ENCODE data around the gene DES. TPM values are rescaled to one million over a fixed set of nuclear protein-coding genes. Genes with fewer than 3 reads are reported as not detected.

The DES gene
- total and polyA plus RNA-seq, 2 of the 4 experiments (the other 2 are of a cell fraction): 4.3 to 4.9 TPM

GRCh38 chr2:219408204-219408603, 10.0 kb upstream of the DES start:
- 48% methylated on average over 5 of the region's 5 CpGs; no CpG with 5 or more reads in 1 of the 2 experiments for WGBS, 2 experiments (ENCODE audit: extremely low coverage in 2 of 2, insufficient read length in 1 of 2)
- H2BK120ac ChIP-seq (ENCODE audit: low read depth, low read length): peak overlapping the region; percentile 98

More at GRCh38 chr2:219408204-219408603, 10.0 kb upstream of the DES start:
- peak overlapping the region; percentile 88 for H3K18ac ChIP-seq (ENCODE audit: low read depth, low read length)
- no peak overlapping the region; the same call in 1 of the 2 replicates for H3K9ac ChIP-seq (ENCODE audit: low read depth, low read length)
- no peak overlapping the region for H3K56ac ChIP-seq (ENCODE audit: extremely low read depth, insufficient read depth, low read length)
- CTCF ChIA-PET: no interaction called here
- no peaks in the 10 kb centered on the region for H3K79me1 ChIP-seq (ENCODE audit: low read depth in 1 of 2, low read length in 2 of 2)
- H2BK5ac ChIP-seq (ENCODE audit: low read depth, low read length, poor library complexity, severe bottlenecking): peak overlapping the region; percentile 86
- H3K9me3 ChIP-seq (ENCODE audit: control insufficient read depth, insufficient read depth, low read length): no peaks in the 10 kb centered on the region; the same call in 1 of the 2 replicates
- no peak overlapping the region for H3K4me3 ChIP-seq (ENCODE audit: insufficient read depth, low read depth, low read length)
- intact Hi-C loops (cut with micrococcal nuclease): no loop called here
- in situ Hi-C loops (cut with MboI; ENCODE audit: low sequenced_read_pairs): loop anchor here (5.0 kb wide), 1 partner anchor 54 kb away; no protein-coding TSS in a partner anchor
- H3K27ac ChIP-seq (ENCODE audit: insufficient read depth, low read length): peak overlapping the region; percentile 44
- H3K4ac ChIP-seq (ENCODE audit: low read depth, low read length): peak overlapping the region; percentile 99
- POLR2A ChIA-PET (ENCODE audit: unreplicated experiment): no interaction called here
- H3K4me2 ChIP-seq (ENCODE audit: low read depth, low read length): no peak overlapping the region
- H4K91ac ChIP-seq (ENCODE audit: insufficient read depth, low read depth, low read length): peak overlapping the region; percentile 99
- peak overlapping the region; percentile 100 for H2BK20ac ChIP-seq (ENCODE audit: low read depth, low read length)
- H3K27me3 ChIP-seq (ENCODE audit: control insufficient read depth, insufficient read depth, low read length): no peaks in the 10 kb centered on the region
- peak overlapping the region; percentile 92 for H2AK5ac ChIP-seq (ENCODE audit: low read depth, low read length)
- H2AK9ac ChIP-seq (replicated peaks; ENCODE audit: low read depth, low read length, poor library complexity): peak overlapping the region; percentile 95
- H3K14ac ChIP-seq (replicated peaks; ENCODE audit: low read depth, low read length): peak overlapping the region; percentile 99
- no peaks in the 10 kb centered on the region for H3K36me3 ChIP-seq (ENCODE audit: control insufficient read depth, insufficient read depth, low read length)
- ATAC-seq (ENCODE audit: low read depth): no peak
- DNase-seq: no peak
- peak overlapping the region; percentile 88 for H4K5ac ChIP-seq (ENCODE audit: low read depth, low read length)
- H2BK15ac ChIP-seq (ENCODE audit: low read depth, low read length): peak overlapping the region; percentile 94; the same call in 2 of the 3 replicates
- H4K20me1 ChIP-seq (ENCODE audit: insufficient read depth, low read length): no peaks in the 10 kb centered on the region
- BruUV-seq (replicated peaks): no TSS peak
- dilution Hi-C loops (cut with HindIII; ENCODE audit: low sequenced_read_pairs, unreplicated experiment): no loop called here
- peak overlapping the region; percentile 94 to 96 for H4K8ac ChIP-seq (ENCODE audit: low read depth in 2 of 2, low read length in 2 of 2)
- H3K23ac ChIP-seq (ENCODE audit: low read depth, low read length): peak overlapping the region; percentile 97; the same call in 1 of the 2 replicates
- H2AFZ ChIP-seq (replicated peaks; ENCODE audit: low read length, poor library complexity): peak overlapping the region; percentile 85
- TF ChIP-seq BHLHE40 (IDR thresholded peaks at IDR 0.05; ENCODE audit: low read depth, low read length) (no peak), RAD21 (IDR thresholded peaks at IDR 0.05; ENCODE audit: low read length) (no peak), RFX5 (IDR thresholded peaks at IDR 0.05; ENCODE audit: low read depth, low read length) (no peak), NFE2L2 (IDR thresholded peaks at IDR 0.05; ENCODE audit: low read depth, low read length) (no peak), MXI1 (IDR thresholded peaks at IDR 0.05; ENCODE audit: borderline replicate concordance, low read depth, low read length) (no peak), CTCF (conservative IDR thresholded peaks at IDR 0.05; ENCODE audit: low read depth, low read length) (no peak), SMC3 (IDR thresholded peaks at IDR 0.05; ENCODE audit: low read depth, low read length) (no peak), ELK1 (IDR thresholded peaks at IDR 0.05; ENCODE audit: borderline replicate concordance, low read depth, low read length) (no peak), CEBPB (IDR thresholded peaks at IDR 0.05; ENCODE audit: low read depth, low read length) (no peak)
- TF ChIP-seq, protein P1, sequence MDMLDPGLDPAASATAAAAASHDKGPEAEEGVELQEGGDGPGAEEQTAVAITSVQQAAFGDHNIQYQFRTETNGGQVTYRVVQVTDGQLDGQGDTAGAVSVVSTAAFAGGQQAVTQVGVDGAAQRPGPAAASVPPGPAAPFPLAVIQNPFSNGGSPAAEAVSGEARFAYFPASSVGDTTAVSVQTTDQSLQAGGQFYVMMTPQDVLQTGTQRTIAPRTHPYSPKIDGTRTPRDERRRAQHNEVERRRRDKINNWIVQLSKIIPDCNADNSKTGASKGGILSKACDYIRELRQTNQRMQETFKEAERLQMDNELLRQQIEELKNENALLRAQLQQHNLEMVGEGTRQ (IDR thresholded peaks at IDR 0.05; ENCODE audit: low read depth, low read length): no peak
- peaks cover 21% of the 10 kb centered on the region for H3K4me1 ChIP-seq (ENCODE audit: control insufficient read depth, insufficient read depth, low read length)
- peaks cover 24% of the 10 kb centered on the region for H3K9me1 ChIP-seq (ENCODE audit: insufficient read depth, low read length)
